Muscle layer of duodenum (tissue), 2 donors: ENCODE results near the gene XPR1.
A peak's percentile ranks its signal among the peaks of the same experiment; 100 is the strongest.
"Not testable (repeated sequence)": the region's sequence is repeated elsewhere in the genome, so short reads cannot be mapped to it uniquely, and the experiment has no call there.

Experiments
- H3K27ac ChIP-seq: one replicate; pipeline ENCODE4 v1.7.0; 2013; ENCODE audit warnings: mild to moderate bottlenecking, low read length
- H3K27me3 ChIP-seq: one replicate; pipeline ENCODE4 v1.7.0; 2013; ENCODE audit warnings: low read depth, mild to moderate bottlenecking, control low read depth, low read length
- H3K36me3 ChIP-seq, 2 donors: one replicate each; pipeline ENCODE4 v1.7.0; 2013; ENCODE audit warnings: low read length in 2 of 2, control low read depth in 1 of 2, mild to moderate bottlenecking in 1 of 2; ENCODE audit not compliant: insufficient read depth in 2 of 2, control insufficient read depth in 1 of 2
- H3K4me1 ChIP-seq, 2 donors: one replicate each; pipeline ENCODE4 v1.7.0; 2013; ENCODE audit warnings: low read length in 2 of 2, mild to moderate bottlenecking in 2 of 2, control low read depth in 1 of 2, moderate library complexity in 1 of 2; ENCODE audit not compliant: insufficient read depth in 2 of 2, control insufficient read depth in 1 of 2
- H3K4me3 ChIP-seq, 2 donors: one replicate each; pipeline ENCODE4 v1.7.0; 2013; ENCODE audit warnings: low read length in 2 of 2, low read depth in 1 of 2, mild to moderate bottlenecking in 1 of 2
- H3K9me3 ChIP-seq, 2 donors: one replicate each; pipeline ENCODE4 v1.7.0; 2013; ENCODE audit warnings: low read length in 2 of 2, control low read depth in 1 of 2, mild to moderate bottlenecking in 1 of 2; ENCODE audit not compliant: control insufficient read depth in 1 of 2
- donor health status: healthy.

Gene XPR1

DNA sequence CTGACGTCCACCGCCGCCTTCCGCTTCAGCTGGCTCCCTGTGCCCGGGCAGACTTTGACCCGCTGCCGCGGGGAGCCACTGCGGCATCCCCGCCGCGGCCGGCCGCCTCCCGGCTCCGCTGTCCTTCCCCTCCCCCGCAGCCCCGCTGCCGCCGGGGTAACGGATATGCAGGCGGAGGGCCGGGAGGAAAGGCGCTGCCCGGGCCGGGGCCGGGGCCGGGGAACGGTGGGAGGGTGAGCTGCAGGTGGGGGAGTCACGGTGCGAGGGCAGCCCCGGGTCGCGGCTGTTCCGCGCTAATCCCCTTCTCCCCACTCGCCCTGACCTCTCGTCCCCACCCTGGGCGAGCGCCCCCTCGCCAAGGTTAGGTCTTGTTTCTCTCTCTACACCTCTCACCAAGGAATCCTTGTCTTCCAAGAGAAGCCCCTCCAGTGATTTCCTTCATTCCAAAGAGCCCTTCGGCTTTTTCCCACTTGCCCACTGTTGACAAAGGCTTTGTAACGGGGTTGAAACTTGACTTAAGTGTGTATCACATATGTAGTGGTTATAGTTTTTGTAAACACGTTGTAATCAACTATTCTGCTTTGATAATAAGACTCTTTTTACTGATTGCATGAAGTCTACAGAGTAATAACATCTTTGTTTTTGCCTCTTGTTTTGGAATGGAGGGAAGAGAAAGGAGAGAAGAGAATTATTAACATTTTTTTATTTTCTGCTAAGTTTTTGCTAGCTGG lies 669 bp downstream of the XPR1 start:
- Histone ChIP-seq H3K36me3 (no peaks in the 10 kb centered on the region), H3K27ac (peak overlapping the region; percentile 73), H3K4me1 (peaks cover 21 to 32% of the 10 kb centered on the region in 2 donors), H3K4me3 (peak overlapping the region; percentile 76 to 93), H3K9me3 (no peaks in the 10 kb centered on the region), H3K27me3 (no peaks in the 10 kb centered on the region)

DNA sequence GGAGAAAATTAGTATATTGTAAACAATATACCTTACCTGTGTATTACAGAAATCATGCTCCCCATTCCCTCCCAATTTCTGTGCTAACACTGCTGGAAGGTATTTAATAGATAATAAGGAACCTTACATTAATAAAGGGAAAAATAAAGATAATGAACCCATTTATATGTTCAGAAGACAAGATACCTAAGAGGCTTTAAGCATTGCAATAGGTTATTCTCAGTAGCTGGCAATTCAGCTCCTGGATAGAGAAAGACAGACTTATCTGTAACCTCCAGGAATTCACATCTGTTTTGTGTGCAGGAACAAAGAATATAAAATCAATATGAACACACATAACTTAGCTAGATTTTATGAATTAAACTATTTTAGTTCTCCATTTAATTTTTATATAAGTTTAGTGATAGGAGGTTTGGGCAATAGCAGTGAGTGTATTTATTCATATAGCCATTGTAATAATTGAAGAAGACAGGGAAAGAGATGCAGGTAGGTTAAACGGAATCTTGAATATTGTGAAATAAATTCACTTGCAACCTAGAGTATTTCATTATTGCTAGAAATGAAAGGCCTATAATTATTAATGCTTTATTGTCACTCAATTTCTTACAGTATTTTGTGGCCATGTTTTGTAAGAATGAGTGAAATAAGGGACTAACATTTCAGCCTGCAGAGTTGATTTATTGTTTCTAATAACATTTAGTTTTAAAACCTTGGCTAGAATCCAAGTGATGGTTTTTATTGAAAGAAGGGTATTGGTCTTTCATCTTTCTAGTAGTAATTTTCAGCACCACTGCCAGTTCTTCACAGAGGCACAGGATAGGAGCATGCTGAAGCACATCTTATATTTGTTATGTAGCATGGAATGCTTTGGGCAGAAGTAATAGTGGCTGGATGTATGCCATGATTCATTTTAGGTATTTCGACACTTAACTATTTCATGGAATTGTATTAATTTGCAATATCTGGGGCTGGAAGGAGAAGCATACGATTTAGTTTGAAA lies 1.5 kb downstream of the XPR1 start:
- Histone ChIP-seq H3K27ac (peak overlapping the region; percentile 73), H3K4me3 (peak overlapping the region; percentile 76 to 93), H3K9me3 (no peaks in the 10 kb centered on the region), H3K36me3 (no peaks in the 10 kb centered on the region), H3K27me3 (no peaks in the 10 kb centered on the region), H3K4me1 (peaks cover 21 to 32% of the 10 kb centered on the region in 2 donors)

DNA sequence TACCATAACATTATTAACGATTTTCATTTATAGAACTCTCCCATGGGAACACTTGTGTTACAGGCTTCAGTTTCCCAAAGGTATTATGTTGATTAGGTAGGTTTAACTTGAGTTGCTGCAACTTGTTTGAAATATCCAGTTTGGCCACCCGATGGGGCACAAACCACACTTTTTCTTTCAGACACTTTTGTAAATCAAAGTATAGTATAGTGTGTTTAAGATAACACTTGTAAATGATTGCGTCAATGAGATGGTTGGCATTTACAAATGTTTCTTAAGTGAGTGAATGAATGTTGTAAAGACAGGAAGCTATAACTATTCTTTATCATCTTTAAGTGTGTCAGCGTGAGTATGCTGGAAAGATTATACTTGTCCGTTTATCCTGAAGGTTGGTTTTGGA lies 4.3 kb downstream of the XPR1 start:
- no peak overlapping the region for H3K4me3 ChIP-seq
- H3K9me3 ChIP-seq, result no peaks in the 10 kb centered on the region
- no peak overlapping the region for H3K27ac ChIP-seq
- peaks cover 20 to 28% of the 10 kb centered on the region in 2 donors for H3K4me1 ChIP-seq
- H3K36me3 ChIP-seq, result no peaks in the 10 kb centered on the region
- no peaks in the 10 kb centered on the region for H3K27me3 ChIP-seq

DNA sequence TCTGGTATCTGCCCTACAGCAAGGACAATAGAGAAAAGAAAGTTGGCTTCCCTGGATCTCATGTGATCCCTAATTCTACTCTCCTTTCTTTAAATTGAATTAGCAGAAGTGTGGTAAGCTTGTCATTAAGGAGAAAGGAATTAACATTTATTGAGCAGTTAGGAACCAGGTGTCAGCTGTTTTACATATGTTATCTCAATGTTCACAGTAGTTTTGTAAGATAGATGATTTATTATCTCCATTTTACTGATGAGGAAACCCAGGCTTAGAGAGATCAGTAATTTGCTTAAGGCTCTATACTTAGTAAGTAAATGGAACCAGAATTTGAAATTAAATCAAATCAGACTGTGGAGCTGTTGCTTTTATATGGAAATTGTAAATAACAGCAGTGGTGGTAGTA lies 8.0 kb downstream of the XPR1 start:
- H3K9me3 ChIP-seq, result no peaks in the 10 kb centered on the region
- no peak overlapping the region for H3K4me3 ChIP-seq
- H3K27me3 ChIP-seq, result no peaks in the 10 kb centered on the region
- H3K36me3 ChIP-seq, result no peaks in the 10 kb centered on the region
- H3K27ac ChIP-seq, result no peak overlapping the region
- H3K4me1 ChIP-seq, result peaks cover 0 to 14% of the 10 kb centered on the region in 2 donors

DNA sequence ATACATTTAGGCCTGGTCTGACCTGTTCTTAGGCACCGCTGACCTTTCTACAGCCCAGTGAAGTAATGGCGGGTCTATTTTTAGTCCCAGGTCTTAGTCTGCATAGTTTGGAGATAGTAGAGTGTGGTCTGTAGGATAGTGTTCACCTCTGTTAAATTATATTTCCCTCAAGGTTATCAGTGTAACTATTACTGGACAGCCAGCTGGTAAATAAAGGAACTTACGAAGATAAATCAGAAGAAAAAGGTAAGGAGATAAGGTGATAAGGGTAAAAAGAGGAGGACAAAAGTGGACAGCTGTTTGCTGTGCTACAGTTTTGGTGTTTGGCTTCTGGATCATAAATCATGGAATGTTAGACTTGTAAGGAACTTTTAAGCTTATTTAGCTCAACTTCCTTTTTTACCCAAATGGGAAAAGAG lies 8.7 kb downstream of the XPR1 start:
- H3K4me1 ChIP-seq, result peaks cover 0 to 14% of the 10 kb centered on the region in 2 donors
- no peaks in the 10 kb centered on the region for H3K27me3 ChIP-seq
- no peak overlapping the region for H3K4me3 ChIP-seq
- no peaks in the 10 kb centered on the region for H3K9me3 ChIP-seq
- H3K36me3 ChIP-seq, result no peaks in the 10 kb centered on the region
- H3K27ac ChIP-seq, result no peak overlapping the region

GRCh38 chr1:180641662-180642061 lies 9.8 kb downstream of the XPR1 start:
- no peak overlapping the region for H3K4me3 ChIP-seq
- no peak overlapping the region for H3K27ac ChIP-seq

DNA sequence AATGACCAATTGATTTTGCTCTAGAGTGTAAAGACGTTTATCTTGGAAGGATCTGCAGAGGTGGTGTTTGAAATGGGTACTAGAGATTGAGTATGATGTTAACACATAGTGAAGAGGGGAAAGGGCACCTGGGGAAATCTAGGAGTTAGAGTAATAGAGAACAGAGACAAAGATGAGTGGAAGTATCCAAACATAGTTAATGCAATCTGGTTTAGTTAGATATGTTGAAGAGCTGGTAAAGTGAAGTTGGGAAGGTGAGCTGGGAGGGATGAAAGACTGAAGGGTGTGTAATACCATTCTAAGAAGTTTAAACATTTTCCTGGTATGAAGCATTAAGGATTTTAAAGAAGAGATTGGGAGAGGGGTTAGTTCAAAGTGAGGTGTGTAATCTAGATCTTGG lies 11.0 kb downstream of the XPR1 start:
- H3K27me3 ChIP-seq, result no peaks in the 10 kb centered on the region
- H3K4me3 ChIP-seq, result no peak overlapping the region
- no peaks in the 10 kb centered on the region for H3K9me3 ChIP-seq
- peaks cover 0 to 15% of the 10 kb centered on the region in 2 donors for H3K4me1 ChIP-seq
- H3K36me3 ChIP-seq, result no peaks in the 10 kb centered on the region
- H3K27ac ChIP-seq, result no peak overlapping the region

More at GRCh38 chr1:180641662-180642061, 9.8 kb downstream of the XPR1 start:
- H3K27me3 ChIP-seq, result no peaks in the 10 kb centered on the region
- H3K4me1 ChIP-seq, result peaks cover 0 to 15% of the 10 kb centered on the region in 2 donors
- no peaks in the 10 kb centered on the region for H3K36me3 ChIP-seq
- no peaks in the 10 kb centered on the region for H3K9me3 ChIP-seq

DNA sequence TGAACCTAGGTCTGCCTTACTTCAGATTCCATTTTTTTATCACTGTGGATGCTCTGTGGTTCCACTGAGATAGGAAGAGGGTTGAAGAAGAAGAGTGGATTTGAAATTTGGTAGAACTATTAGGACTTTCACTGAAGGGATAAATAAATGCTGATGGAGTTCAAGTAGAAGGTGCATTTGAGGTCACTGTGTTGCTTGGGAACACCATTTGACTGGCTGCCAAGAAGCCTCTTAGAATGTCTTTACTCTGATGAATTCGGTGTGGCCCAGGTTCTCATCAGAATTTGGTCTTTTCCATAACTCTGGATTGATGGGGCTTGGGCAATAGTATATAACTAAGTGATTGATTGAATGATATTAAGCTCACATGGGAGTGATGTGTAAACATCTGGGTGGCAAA lies 11.9 kb downstream of the XPR1 start:
- H3K4me1 ChIP-seq, result peaks cover 0 to 15% of the 10 kb centered on the region in 2 donors
- H3K4me3 ChIP-seq, result no peak overlapping the region
- no peaks in the 10 kb centered on the region for H3K27me3 ChIP-seq
- H3K9me3 ChIP-seq, result no peaks in the 10 kb centered on the region
- no peaks in the 10 kb centered on the region for H3K36me3 ChIP-seq
- no peak overlapping the region for H3K27ac ChIP-seq

DNA sequence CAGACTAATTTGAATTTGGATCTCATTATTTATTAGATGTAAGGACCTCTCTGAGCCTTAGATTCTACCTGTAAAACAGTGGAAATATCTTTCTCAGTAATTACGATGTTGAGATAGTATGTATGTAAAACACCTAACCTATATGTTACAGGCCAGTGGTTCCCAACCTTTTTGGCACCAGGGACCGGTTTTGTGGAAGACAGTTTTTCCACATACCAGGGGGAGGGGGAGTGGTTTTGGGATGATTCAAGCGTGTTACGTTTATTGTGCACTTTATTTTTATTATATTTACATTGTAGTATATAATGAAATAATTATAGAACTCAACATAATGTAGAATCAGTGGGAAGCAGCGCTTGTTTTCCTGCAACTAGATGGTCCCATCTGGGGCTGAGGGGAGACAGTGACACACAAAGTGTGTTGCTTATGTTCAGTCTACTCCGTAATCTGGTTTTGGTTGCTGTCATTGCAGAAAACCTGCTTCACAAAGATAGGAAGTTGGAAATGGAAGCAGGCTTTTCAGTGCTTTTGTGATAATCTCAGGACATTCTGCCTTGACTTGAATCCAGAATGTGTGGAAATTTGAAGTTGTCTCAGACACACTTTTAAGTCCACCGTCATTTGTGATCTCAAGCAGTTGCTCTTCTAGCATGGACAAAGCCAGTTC lies 12.8 kb downstream of the XPR1 start:
- H3K9me3 ChIP-seq, result no peaks in the 10 kb centered on the region
- H3K36me3 ChIP-seq, result no peaks in the 10 kb centered on the region
- H3K27me3 ChIP-seq, result no peaks in the 10 kb centered on the region
- H3K4me1 ChIP-seq, result peaks cover 0 to 15% of the 10 kb centered on the region in 2 donors
- H3K4me3 ChIP-seq, result no peak overlapping the region
- H3K27ac ChIP-seq, result no peak overlapping the region

DNA sequence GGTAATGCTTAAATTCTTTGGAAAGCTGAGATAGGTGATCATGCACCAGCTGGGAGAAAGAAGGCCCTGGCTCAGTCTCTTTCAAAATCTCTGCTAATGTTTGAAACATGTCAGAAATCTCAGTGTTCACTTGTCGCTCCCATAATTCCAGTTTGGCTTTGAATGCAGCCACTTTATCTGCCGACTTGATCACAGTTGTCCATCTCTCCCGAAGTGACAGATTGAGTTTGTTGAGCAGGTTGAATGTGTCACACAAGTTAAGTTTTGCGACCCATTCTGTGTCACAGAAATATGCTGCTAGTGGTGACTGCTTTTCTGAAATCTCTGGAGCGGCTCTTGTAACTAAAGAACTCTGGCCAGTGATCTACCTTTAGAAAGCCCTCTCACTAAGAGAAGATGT lies 13.4 kb downstream of the XPR1 start:
- not testable (repeated sequence) for H3K36me3 ChIP-seq, H3K27me3 ChIP-seq, H3K4me3 ChIP-seq, H3K27ac ChIP-seq, H3K9me3 ChIP-seq
- H3K4me1 ChIP-seq, result peaks cover 0 to 15% of the 10 kb centered on the region in 2 donors

DNA sequence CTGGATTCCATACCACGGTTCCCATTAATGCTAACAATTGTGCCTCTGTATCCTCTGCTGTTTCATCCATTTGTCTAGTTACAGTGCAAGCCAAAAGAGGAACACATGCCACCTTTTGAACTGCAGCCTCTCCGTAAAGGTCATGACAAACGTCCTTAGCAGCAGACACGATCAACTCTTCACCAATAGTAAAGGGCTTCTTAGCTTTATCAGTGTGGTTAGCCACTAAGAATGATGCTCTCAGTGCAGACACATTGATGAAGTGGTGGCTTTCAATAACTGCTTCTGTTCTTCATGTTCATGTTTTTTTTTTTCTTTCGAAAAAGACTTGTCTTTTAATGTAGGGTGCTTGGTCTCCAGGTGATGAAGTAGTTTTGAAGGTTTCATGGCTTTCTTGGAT lies 14.3 kb downstream of the XPR1 start:
- Histone ChIP-seq H3K36me3 (no peaks in the 10 kb centered on the region), H3K27ac (no peak overlapping the region), H3K4me1 (peaks cover 0 to 15% of the 10 kb centered on the region in 2 donors), H3K9me3 (no peaks in the 10 kb centered on the region), H3K4me3 (no peak overlapping the region), H3K27me3 (no peaks in the 10 kb centered on the region)
